ENCODE data around the gene PKDCC.

PKDCC gene

DNA sequence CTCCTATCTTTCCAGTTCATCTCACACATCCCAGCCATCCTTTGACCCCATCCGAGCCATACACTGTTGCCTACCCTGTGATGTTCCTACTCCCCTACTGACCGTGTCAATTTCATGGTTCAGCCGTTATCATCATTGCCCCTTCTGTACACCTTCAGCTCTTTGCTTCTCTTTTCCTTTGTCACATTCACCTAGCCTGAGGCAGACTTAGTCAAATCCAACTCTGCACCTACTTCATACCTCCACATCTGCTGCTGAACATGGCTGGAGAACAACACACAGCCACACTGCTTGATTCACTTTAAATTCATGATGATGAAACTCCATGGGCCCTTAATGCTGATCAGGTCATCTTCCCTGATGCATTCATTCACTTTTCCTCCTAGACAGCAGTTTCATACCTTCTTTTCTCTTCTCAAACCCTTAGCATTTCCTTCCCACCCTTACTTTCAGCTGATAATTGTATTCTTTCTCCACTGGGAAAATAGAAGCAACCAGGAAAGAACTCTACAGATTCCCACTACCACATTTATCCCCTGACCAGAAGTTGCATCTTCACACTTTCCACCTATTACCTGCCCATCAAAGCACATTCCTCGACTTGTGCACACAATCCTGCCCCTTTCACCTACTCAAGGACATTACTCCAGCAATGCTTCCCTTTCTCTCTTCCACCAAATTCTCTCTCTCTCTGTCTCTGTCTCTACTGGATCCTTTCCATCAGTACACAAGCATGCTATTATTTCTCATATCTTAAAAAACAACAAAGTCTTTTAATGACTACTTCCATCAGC is 59.6 kb downstream of the PKDCC start:
- no peak for DNase-seq

Data from HCEC 1CT (cell line).